Nephron (organoid): Measurements from ENCODE around the gene RIPPLY1.

Source experiments
- H3K27ac Mint-ChIP-seq, 3 experiments: 2 replicates each; pipeline ENCODE4 v1.8.0; 2020; ENCODE audit warnings: mixed read lengths in 3 of 3, mild to moderate bottlenecking in 2 of 3, moderate library complexity in 1 of 3
- H3K27me3 Mint-ChIP-seq: 2 replicates; pipeline ENCODE4 v1.8.0; 2021; ENCODE audit warnings: low read depth, mild to moderate bottlenecking, moderate library complexity, mixed read lengths
- H3K36me3 Mint-ChIP-seq: 2 replicates; pipeline ENCODE4 v1.8.0; 2020; ENCODE audit warnings: low read depth, mixed read lengths
- H3K4me1 Mint-ChIP-seq: 2 replicates; pipeline ENCODE4 v1.8.0; 2020; ENCODE audit warnings: mixed read lengths
- H3K4me3 Mint-ChIP-seq, 3 experiments: 2 replicates each; pipeline ENCODE4 v1.8.0; 2020; ENCODE audit warnings: mild to moderate bottlenecking in 3 of 3, mixed read lengths in 3 of 3, moderate library complexity in 2 of 3
- H3K9me3 Mint-ChIP-seq: 2 replicates; pipeline ENCODE4 v1.8.0; 2020; ENCODE audit warnings: mixed read lengths
- CTCF ChIP-seq, 3 experiments: fragments of 200-600 bp; sonication (generic); IDR thresholded peaks; one replicate each; pipeline ENCODE4 v1.5.0; 2021; ENCODE audit warnings: antibody characterized with exemption in 3 of 3; ENCODE audit not compliant: unreplicated experiment in 3 of 3

The RIPPLY1 gene

GRCh38 chrX:106948641-106949040, 45.5 kb upstream of the RIPPLY1 start:
- Mint-ChIP-seq H3K27me3 (no peaks in the 10 kb centered on the region), H3K36me3 (no peaks in the 10 kb centered on the region), H3K4me1 (no peaks in the 10 kb centered on the region), H3K27ac (no peak overlapping the region), H3K9me3 (no peaks in the 10 kb centered on the region), H3K4me3 (no peak overlapping the region)
- no peak for TF ChIP-seq CTCF (IDR thresholded peaks at IDR 0.05; ENCODE audit: unreplicated experiment in 3 of 3)

- Mint-ChIP-seq H3K4me3 (no peak overlapping the region), H3K9me3 (no peaks in the 10 kb centered on the region), H3K27ac (no peak overlapping the region), H3K36me3 (peaks cover 12% of the 10 kb centered on the region), H3K27me3 (no peaks in the 10 kb centered on the region), H3K4me1 (no peaks in the 10 kb centered on the region)
- no peak for TF ChIP-seq CTCF (IDR thresholded peaks at IDR 0.05; ENCODE audit: unreplicated experiment in 3 of 3)
Measured at GRCh38 chrX:106946464-106946863, 43.3 kb upstream of the RIPPLY1 start.

- Mint-ChIP-seq H3K4me1 (peaks cover 4% of the 10 kb centered on the region), H3K36me3 (peaks cover 15% of the 10 kb centered on the region), H3K27me3 (no peaks in the 10 kb centered on the region), H3K27ac (no peak overlapping the region), H3K4me3 (no peak overlapping the region), H3K9me3 (no peaks in the 10 kb centered on the region)
- TF ChIP-seq CTCF (IDR thresholded peaks at IDR 0.05; ENCODE audit: unreplicated experiment in 3 of 3), result no peak
Measured at GRCh38 chrX:106940068-106940467, 36.9 kb upstream of the RIPPLY1 start.

- peaks cover 7% of the 10 kb centered on the region for H3K4me1 Mint-ChIP-seq
- no peak overlapping the region for H3K4me3 Mint-ChIP-seq
Measured at GRCh38 chrX:106939566-106939965, 36.4 kb upstream of the RIPPLY1 start.

GRCh38 chrX:106936246-106936645, 33.1 kb upstream of the RIPPLY1 start:
- Mint-ChIP-seq H3K27ac (no peak overlapping the region), H3K4me3 (no peak overlapping the region), H3K4me1 (peaks cover 16% of the 10 kb centered on the region), H3K27me3 (no peaks in the 10 kb centered on the region), H3K36me3 (peaks cover 3% of the 10 kb centered on the region), H3K9me3 (no peaks in the 10 kb centered on the region)
- no peak for TF ChIP-seq CTCF (IDR thresholded peaks at IDR 0.05; ENCODE audit: unreplicated experiment in 3 of 3)

More at GRCh38 chrX:106939566-106939965, 36.4 kb upstream of the RIPPLY1 start:
- no peak for TF ChIP-seq CTCF (IDR thresholded peaks at IDR 0.05; ENCODE audit: unreplicated experiment in 3 of 3)
- Mint-ChIP-seq H3K27ac (no peak overlapping the region), H3K27me3 (no peaks in the 10 kb centered on the region), H3K36me3 (peaks cover 15% of the 10 kb centered on the region), H3K9me3 (no peaks in the 10 kb centered on the region)

- TF ChIP-seq CTCF (IDR thresholded peaks at IDR 0.05; ENCODE audit: unreplicated experiment in 3 of 3), result no peak
- peak overlapping the region; percentile 70 to 90 (median 80) for H3K27ac Mint-ChIP-seq
- no peaks in the 10 kb centered on the region for H3K27me3 Mint-ChIP-seq
- no peaks in the 10 kb centered on the region for H3K36me3 Mint-ChIP-seq
- H3K9me3 Mint-ChIP-seq, result no peaks in the 10 kb centered on the region
- H3K4me3 Mint-ChIP-seq, result no peak overlapping the region
- H3K4me1 Mint-ChIP-seq, result peaks cover 16% of the 10 kb centered on the region
Measured at GRCh38 chrX:106935175-106935574, 32.0 kb upstream of the RIPPLY1 start.
